ENCODE data around the gene PNPLA3. TPM values are rescaled to one million over a fixed set of nuclear protein-coding genes. Genes with fewer than 3 reads are reported as not detected.

PNPLA3 gene
- total RNA-seq, 1 experiment from 2014 or later: 4.9 TPM

GRCh38 chr22:43941449-43941848, 17.8 kb downstream of the PNPLA3 start:
- intact Hi-C loops (cut with micrococcal nuclease; ENCODE audit: unreplicated experiment) (no loop called here), in situ Hi-C loops (cut with HindIII; ENCODE audit: low pct_unique_long_range_greater_than_20kb, low sequenced_read_pairs) (no loop called here)
- no peak for DNase-seq (ENCODE audit: low read depth, low spot score)
- no peaks in the 10 kb centered on the region for H3K4me1 ChIP-seq (ENCODE audit: control insufficient read depth, insufficient read depth, low read length)
- CTCF ChIA-PET: no interaction called here
- POLR2A ChIA-PET: interaction anchor here (0.6 kb wide), 1 partner anchor 1327 kb away, joined by 6 read pairs; the partner anchor contains the start of gene POLDIP3
- no peak overlapping the region for H3K4me3 ChIP-seq (ENCODE audit: low read depth in 2 of 2, low read length in 2 of 2)
- no peak for ATAC-seq
- no peaks in the 10 kb centered on the region for H3K27me3 ChIP-seq (ENCODE audit: control insufficient read depth, insufficient read depth, low read length)
- no peaks in the 10 kb centered on the region for H3K9me3 ChIP-seq (ENCODE audit: control insufficient read depth, insufficient read depth, low read depth, low read length)
- H3K27ac ChIP-seq (ENCODE audit: low read length): no peak overlapping the region
- BruUV-seq (replicated peaks): no TSS peak
- no peaks in the 10 kb centered on the region for H3K36me3 ChIP-seq (ENCODE audit: control insufficient read depth, insufficient read depth, low read length)
- no peak for TF ChIP-seq SIN3A (IDR thresholded peaks at IDR 0.05; ENCODE audit: borderline replicate concordance, insufficient read depth, low read depth, low read length)

GRCh38 chr22:43944670-43945430, 21.2 kb downstream of the PNPLA3 start:
- H3K27ac ChIP-seq (ENCODE audit: low read length): no peak overlapping the region
- no peak for DNase-seq (ENCODE audit: low read depth, low spot score)
- no peak for ATAC-seq
- ChIA-PET POLR2A (no interaction called here), CTCF (interaction anchor here (1.9 kb wide), 1 partner anchor 62 kb away, joined by 13 read pairs; no protein-coding TSS in a partner anchor)
- no peaks in the 10 kb centered on the region for H3K36me3 ChIP-seq (ENCODE audit: control insufficient read depth, insufficient read depth, low read length)
- no peak for TF ChIP-seq TCF7L2 (IDR thresholded peaks at IDR 0.05; ENCODE audit: low read depth, low read length)
- no peak for TF ChIP-seq POLR2AphosphoS5 (IDR thresholded peaks at IDR 0.05; ENCODE audit: low read depth, low read length)
- no peak for TF ChIP-seq SIN3A (IDR thresholded peaks at IDR 0.05; ENCODE audit: borderline replicate concordance, insufficient read depth, low read depth, low read length)
- TF ChIP-seq CTCF (IDR thresholded peaks at IDR 0.05): no peak
- TF ChIP-seq REST (IDR thresholded peaks at IDR 0.05; ENCODE audit: insufficient read depth in 1 of 2, low read depth in 2 of 2, low read length in 1 of 2): no peak
- H3K4me3 ChIP-seq (ENCODE audit: low read depth in 2 of 2, low read length in 2 of 2): no peak overlapping the region
- BruUV-seq (replicated peaks): no TSS peak
- no peaks in the 10 kb centered on the region for H3K4me1 ChIP-seq (ENCODE audit: control insufficient read depth, insufficient read depth, low read length)
- in situ Hi-C loops (cut with HindIII; ENCODE audit: low pct_unique_long_range_greater_than_20kb, low sequenced_read_pairs) (no loop called here), intact Hi-C loops (cut with micrococcal nuclease; ENCODE audit: unreplicated experiment) (no loop called here)
- H3K9me3 ChIP-seq (ENCODE audit: control insufficient read depth, insufficient read depth, low read depth, low read length): no peaks in the 10 kb centered on the region
- H3K27me3 ChIP-seq (ENCODE audit: control insufficient read depth, insufficient read depth, low read length): no peaks in the 10 kb centered on the region

Data from Panc1 (cell line).